Natural killer cell (primary cell): Measurements from ENCODE around the gene SLC25A18. TPM values are rescaled to one million over a fixed set of nuclear protein-coding genes. Genes with fewer than 3 reads are reported as not detected.

Experiments
- ATAC-seq, 3 donors: fragments of 150-1000 bp in 2 of 3; fragments of 200-7000 bp in 1 of 3; cut with Tn5 transposase; 1 replicate in 1 of 3; 2 replicates in 2 of 3; pipeline ENCODE4 v1.10.0; 2021; ENCODE audit warnings: mild to moderate bottlenecking in 2 of 3, moderate library complexity in 2 of 3
- DNase-seq, 2 donors: peaks; one replicate each; pipeline versions ENCODE4 v3.0.0 to v3.0.0-alpha.2; 2013 to 2021; ENCODE audit warnings: mixed read lengths in 1 of 2
- H3K27ac ChIP-seq: one replicate; pipeline ENCODE4 v1.5.1; 2013; ENCODE audit warnings: mild to moderate bottlenecking, low read length
- H3K27me3 ChIP-seq: one replicate; pipeline ENCODE4 v1.6.1; 2013; ENCODE audit warnings: low read length; ENCODE audit not compliant: control insufficient read depth, insufficient read depth
- H3K36me3 ChIP-seq: one replicate; pipeline ENCODE4 v1.6.1; 2013; ENCODE audit warnings: low read length; ENCODE audit not compliant: control insufficient read depth, insufficient read depth
- H3K4me1 ChIP-seq: one replicate; pipeline ENCODE4 v1.6.1; 2013; ENCODE audit warnings: low read length; ENCODE audit not compliant: control insufficient read depth, insufficient read depth
- H3K4me3 ChIP-seq: one replicate; pipeline ENCODE4 v1.5.1; 2013; ENCODE audit warnings: low read length
- H3K9me3 ChIP-seq: one replicate; pipeline ENCODE4 v1.6.1; 2013; ENCODE audit warnings: low read length; ENCODE audit not compliant: control insufficient read depth, insufficient read depth
- H3K27ac Mint-ChIP-seq, 2 donors: one replicate each; pipeline ENCODE4 v1.8.0; 2022; ENCODE audit warnings: mild to moderate bottlenecking in 2 of 2, mixed read lengths in 2 of 2, moderate library complexity in 1 of 2
- H3K27me3 Mint-ChIP-seq, 2 donors: one replicate each; pipeline ENCODE4 v1.8.0; 2022; ENCODE audit warnings: low read depth in 2 of 2, mixed read lengths in 2 of 2
- H3K36me3 Mint-ChIP-seq: one replicate; pipeline ENCODE4 v1.8.0; 2022; ENCODE audit warnings: mixed read lengths
- H3K4me1 Mint-ChIP-seq, 2 donors: one replicate each; pipeline ENCODE4 v1.8.0; 2022; ENCODE audit warnings: mixed read lengths in 2 of 2
- H3K4me3 Mint-ChIP-seq: one replicate; pipeline ENCODE4 v1.8.0; 2022; ENCODE audit warnings: mild to moderate bottlenecking, moderate library complexity, mixed read lengths
- H3K9me3 Mint-ChIP-seq, 2 donors: one replicate each; pipeline ENCODE4 v1.8.0; 2022; ENCODE audit warnings: mixed read lengths in 2 of 2
- CTCF ChIP-seq: fragments of 200-600 bp; IDR thresholded peaks from one replicate; pipeline ENCODE4 v1.8.0; 2022; ENCODE audit warnings: antibody characterized with exemption
- WGBS: methylation state at CpG from one replicate; pipeline ENCODE4 v1.1.7; 2013; ENCODE audit warnings: missing lambda C conversion rate; ENCODE audit not compliant: insufficient coverage; 5-methylcytosine and 5-hydroxymethylcytosine counted together
- intact Hi-C: fragments of 100-400 bp; cut with micrococcal nuclease; formaldehyde crosslinking; loops from one replicate; pipeline ENCODE4 v1.14.2; 2022
- total RNA-seq, 4 donors: library from RNA; stranded (reverse); fragments of 120-200 nt in 1 of 4; gene quantifications; one replicate each; pipeline versions ENCODE4 v1.2.3 to v1.2.4, GENCODE V29; 2013 to 2022

The SLC25A18 gene
- total RNA-seq, 3 donors from 2014 or later (not counting 1 experiment from before 2014, with no cell fraction given) = not detected

- Mint-ChIP-seq H3K4me3 (no peak overlapping the region), H3K27me3 (peaks cover 0 to 2% of the 10 kb centered on the region in 2 donors), H3K36me3 (no peaks in the 10 kb centered on the region), H3K27ac (no peak overlapping the region), H3K9me3 (no peaks in the 10 kb centered on the region), H3K4me1 (no peaks in the 10 kb centered on the region)
- TF ChIP-seq CTCF = no peak
- H3K4me3 ChIP-seq = no peak overlapping the region
- H3K27me3 ChIP-seq = no peaks in the 10 kb centered on the region
- no peaks in the 10 kb centered on the region for H3K36me3 ChIP-seq
- H3K27ac ChIP-seq = no peak overlapping the region
- H3K4me1 ChIP-seq = no peaks in the 10 kb centered on the region
- intact Hi-C loops = no loop called here
- 91% methylated on average over 2 of the region's 2 CpGs for WGBS
- DNase-seq (no peak), ATAC-seq (no peak)
- no peaks in the 10 kb centered on the region for H3K9me3 ChIP-seq
These were observed 26.1 kb upstream of the SLC25A18 start for GRCh38 chr22:17537155-17537554.

GRCh38 chr22:17540481-17540880, 22.8 kb upstream of the SLC25A18 start:
- no peaks in the 10 kb centered on the region for H3K9me3 Mint-ChIP-seq
- 92% methylated on average over 15 of the region's 15 CpGs for WGBS
- H3K36me3 Mint-ChIP-seq = no peaks in the 10 kb centered on the region
- no peak overlapping the region for H3K4me3 Mint-ChIP-seq
- Histone ChIP-seq H3K36me3 (no peaks in the 10 kb centered on the region), H3K4me1 (no peaks in the 10 kb centered on the region), H3K4me3 (no peak overlapping the region), H3K27me3 (no peaks in the 10 kb centered on the region), H3K27ac (no peak overlapping the region), H3K9me3 (no peaks in the 10 kb centered on the region)
- H3K27me3 Mint-ChIP-seq = no peaks in the 10 kb centered on the region
- intact Hi-C loops = no loop called here
- no peak overlapping the region for H3K27ac Mint-ChIP-seq
- TF ChIP-seq CTCF = no peak
- H3K4me1 Mint-ChIP-seq = no peaks in the 10 kb centered on the region
- ATAC-seq = no peak
- no peak for DNase-seq

- 84% methylated on average over 7 of the region's 7 CpGs for WGBS
These were observed 21.8 kb upstream of the SLC25A18 start for GRCh38 chr22:17541476-17541875.

More at GRCh38 chr22:17541476-17541875, 21.8 kb upstream of the SLC25A18 start:
- intact Hi-C loops = no loop called here
- Mint-ChIP-seq H3K4me3 (no peak overlapping the region), H3K36me3 (no peaks in the 10 kb centered on the region), H3K27me3 (no peaks in the 10 kb centered on the region), H3K4me1 (no peaks in the 10 kb centered on the region), H3K9me3 (no peaks in the 10 kb centered on the region), H3K27ac (no peak overlapping the region)
- Histone ChIP-seq H3K4me1 (no peaks in the 10 kb centered on the region), H3K9me3 (no peaks in the 10 kb centered on the region), H3K27ac (no peak overlapping the region), H3K4me3 (no peak overlapping the region), H3K27me3 (no peaks in the 10 kb centered on the region), H3K36me3 (no peaks in the 10 kb centered on the region)
- no peak for TF ChIP-seq CTCF
- ATAC-seq = no peak
- DNase-seq = no peak
